GM12878 (cell line): Measurements from ENCODE around the gene DNAH17. TPM values are rescaled to one million over a fixed set of nuclear protein-coding genes. Genes with fewer than 3 reads are reported as not detected.

Experiments
- ATAC-seq: fragments of 200-7000 bp; cut with Tn5 transposase; 3 replicates; pipeline ENCODE4 v1.9.1; 2020; ENCODE audit warnings: mild to moderate bottlenecking, moderate library complexity
- BruUV-seq: library from RNA; stranded (reverse); fragments of 400-500 nt; replicated peaks from 2 replicates; lab custom pipeline; 2021; lab: Mats Ljungman, UMichigan
- CTCF ChIA-PET: fragments of 300-600 bp; sonication (Branson Sonifier 250); formaldehyde crosslinking; extraction: SDS; loops from one replicate; lab custom pipeline; 2021; ENCODE audit warnings: inconsistent platforms; lab: Yijun Ruan, JAX
- POLR2A ChIA-PET: fragments of 350-600 bp; formaldehyde crosslinking; extraction: SDS; loops from one replicate; lab custom pipeline; 2021; ENCODE audit warnings: inconsistent platforms; lab: Charles Lee
- RAD21 ChIA-PET: fragments of 300-600 bp; sonication (Branson Sonifier 250); formaldehyde crosslinking; loops from one replicate; lab custom pipeline; 2023; ENCODE audit warnings: antibody characterized with exemption; ENCODE audit not compliant: unreplicated experiment; lab: Charles Lee
- SMC1A ChIA-PET: fragments of 300-600 bp; sonication (Branson Sonifier 250); formaldehyde crosslinking; loops from one replicate; lab custom pipeline; 2023; ENCODE audit not compliant: unreplicated experiment, uncharacterized antibody; lab: Charles Lee
- DNase-seq: peaks from one replicate; pipeline ENCODE4 v3.0.0-alpha.2; 2011; ENCODE audit warnings: low read depth, low spot score
- FAIRE-seq: peaks from 3 replicates; lab custom pipeline; 2011; peaks lifted over from hg19 to GRCh38; lab: Jason Lieb, UNC
- H2AFZ ChIP-seq: 2 replicates; pipeline ENCODE4 v1.6.0; 2011; ENCODE audit warnings: low read depth, low read length, control low read depth; ENCODE audit not compliant: control insufficient read depth
- H3K27ac ChIP-seq: 2 replicates; pipeline ENCODE4 v1.5.1; 2011; ENCODE audit warnings: control low read depth; ENCODE audit not compliant: control insufficient read depth, insufficient read depth
- H3K27me3 ChIP-seq, 2 experiments: replicated peaks in 1 of 2; 2 replicates each; pipeline versions ENCODE4 v1.6.0 to v1.6.1; 2011; ENCODE audit warnings: low read length in 1 of 2; ENCODE audit not compliant: control insufficient read depth in 2 of 2, insufficient read depth in 2 of 2
- H3K36me3 ChIP-seq, 2 experiments: 2 replicates each; pipeline ENCODE4 v1.5.1; 2011; ENCODE audit warnings: low read length in 1 of 2; ENCODE audit not compliant: control insufficient read depth in 2 of 2, insufficient read depth in 2 of 2
- H3K4me1 ChIP-seq: 2 replicates; pipeline ENCODE4 v1.6.1; 2011; ENCODE audit warnings: mild to moderate bottlenecking, low read length, moderate library complexity, mixed read lengths; ENCODE audit not compliant: control insufficient read depth, insufficient read depth
- H3K4me2 ChIP-seq: 2 replicates; pipeline ENCODE4 v1.6.0; 2011; ENCODE audit warnings: control low read depth; ENCODE audit not compliant: control insufficient read depth, insufficient read depth
- H3K4me3 ChIP-seq: fragments of 200-600 bp; sonication (generic); 2 replicates; pipeline ENCODE4 v1.5.1; 2016
- H3K79me2 ChIP-seq: 2 replicates; pipeline ENCODE4 v1.6.0; 2011; ENCODE audit warnings: low read length; ENCODE audit not compliant: control insufficient read depth, insufficient read depth
- H3K9ac ChIP-seq: 2 replicates; pipeline ENCODE4 v1.8.0; 2011; ENCODE audit warnings: low read length, control low read depth, mixed read lengths; ENCODE audit not compliant: control insufficient read depth, insufficient read depth
- H3K9me3 ChIP-seq: replicated peaks from 3 replicates; pipeline ENCODE4 v1.5.1; 2011; ENCODE audit warnings: mild to moderate bottlenecking, low read length; ENCODE audit not compliant: control insufficient read depth, insufficient read depth
- H4K20me1 ChIP-seq: 2 replicates; pipeline ENCODE4 v1.6.0; 2011; ENCODE audit not compliant: control insufficient read depth, insufficient read depth
- BACH1 ChIP-seq: fragments of 450-650 bp; IDR thresholded peaks from 2 replicates; pipeline ENCODE4 v1.6.1; 2017; ENCODE audit warnings: mild to moderate bottlenecking, borderline replicate concordance
- CEBPB ChIP-seq, 2 experiments: fragments of 150-350 bp in 1 of 2; IDR thresholded peaks; 2 replicates each; pipeline ENCODE4 v1.6.1; 2012 to 2014; ENCODE audit warnings: low read depth in 2 of 2, low read length in 2 of 2, borderline replicate concordance in 1 of 2, inconsistent platforms in 1 of 2
- E2F8 ChIP-seq: fragments of 450-650 bp; IDR thresholded peaks from 2 replicates; pipeline ENCODE4 v1.6.1; 2018; ENCODE audit warnings: mild to moderate bottlenecking, low read depth, moderate library complexity; ENCODE audit not compliant: partially characterized antibody
- ELK1 ChIP-seq: IDR thresholded peaks from 2 replicates; pipeline ENCODE4 v1.6.1; 2012; ENCODE audit warnings: low read depth, low read length, improper control_type of control experiment
- LARP7 ChIP-seq: fragments of 450-650 bp; IDR thresholded peaks from 2 replicates; pipeline ENCODE4 v1.6.1; 2017; ENCODE audit warnings: mild to moderate bottlenecking
- POLR2AphosphoS2 ChIP-seq: IDR thresholded peaks from 2 replicates; pipeline ENCODE4 v1.6.1; 2011; ENCODE audit warnings: low read depth, mild to moderate bottlenecking, low read length, improper control_type of control experiment, moderate library complexity
- RCOR1 ChIP-seq: conservative IDR thresholded peaks from 2 replicates; pipeline ENCODE4 v1.6.1; 2012; ENCODE audit warnings: low read depth, low read length, improper control_type of control experiment
- RFX5 ChIP-seq: IDR thresholded peaks from 2 replicates; pipeline ENCODE4 v1.6.1; 2011; ENCODE audit warnings: low read depth, low read length, improper control_type of control experiment
- STAT3 ChIP-seq: IDR thresholded peaks from 2 replicates; pipeline ENCODE4 v1.6.1; 2011; ENCODE audit warnings: low read depth, low read length, improper control_type of control experiment
- TBL1XR1 ChIP-seq: IDR thresholded peaks from 2 replicates; pipeline ENCODE4 v1.6.1; 2012; ENCODE audit warnings: low read depth, low read length, improper control_type of control experiment
- TCF7 ChIP-seq: IDR thresholded peaks from 2 replicates; pipeline ENCODE4 v1.6.1; 2014; ENCODE audit warnings: antibody characterized with exemption, borderline replicate concordance
- YY1 ChIP-seq: IDR thresholded peaks from 2 replicates; pipeline ENCODE4 v1.6.1; 2011; ENCODE audit warnings: low read depth, mild to moderate bottlenecking, low read length
- ZNF274 ChIP-seq: IDR thresholded peaks from one replicate; pipeline ENCODE4 v1.8.0; 2011; ENCODE audit not compliant: insufficient read length, insufficient read depth
- ZNF384 ChIP-seq: IDR thresholded peaks from 2 replicates; pipeline ENCODE4 v1.6.1; 2012; ENCODE audit warnings: low read depth, mild to moderate bottlenecking, low read length, improper control_type of control experiment, borderline replicate concordance
- WGBS: methylation state at CpG from one replicate; pipeline ENCODE4 v1.1.6; 2016; ENCODE audit warnings: low lambda C conversion rate; ENCODE audit not compliant: insufficient replicate concordance, insufficient coverage; ENCODE audit errors: missing lambda C conversion rate; 5-methylcytosine and 5-hydroxymethylcytosine counted together
- in situ Hi-C: fragments of 300-500 bp; cut with MboI; formaldehyde crosslinking; loops from 9 replicates; pipeline ENCODE4 v1.14.3; 2018; ENCODE audit warnings: mixed read lengths
- intact Hi-C: fragments of 100-400 bp; cut with micrococcal nuclease; formaldehyde crosslinking; loops from one replicate; pipeline ENCODE4 v1.14.2; 2022; ENCODE audit not compliant: unreplicated experiment
- polyA plus RNA-seq, 11 experiments: library from polyadenylated mRNA; depleted of rRNA in 4 of 11; unstranded in 6 of 11; stranded (reverse) in 5 of 11; fragments of >200 nt; fragmentation: Nextera tagmentation in 4 of 11; fragmentation: Illumina TruSeq in 1 of 11; extraction: Ambion mirVana in 4 of 11; extraction: Trizol in 1 of 11; gene quantifications; 1 replicate in 1 of 11; 2 replicates in 10 of 11; pipeline versions ENCODE4 v1.2.1 to v1.2.3, GENCODE V29; 2011 to 2016; ENCODE audit warnings: inconsistent platforms in 2 of 11, missing spikeins in 2 of 11, low read depth in 1 of 11
- total RNA-seq, 4 experiments: library from RNA; depleted of rRNA in 3 of 4; stranded (reverse); fragments of >200 nt in 3 of 4; fragmentation: Illumina TruSeq in 1 of 4; extraction: Trizol in 1 of 4; gene quantifications; 2 replicates each; pipeline versions ENCODE4 v1.2.1 to v1.2.3, GENCODE V29; 2013 to 2021

Gene DNAH17
- total and polyA plus RNA-seq, 10 of the 15 experiments (the other 5 are each of a cell fraction or from before 2014, with no cell fraction given), result 0.16 to 2.9 (median 0.56) TPM

- Histone ChIP-seq H3K79me2 (peaks cover 14% of the 10 kb centered on the region), H3K9ac (no peak overlapping the region), H3K4me1 (peaks cover 2% of the 10 kb centered on the region), H3K27me3 (no peaks in the 10 kb centered on the region), H3K4me3 (no peak overlapping the region), H3K27ac (no peak overlapping the region), H3K9me3 (no peaks in the 10 kb centered on the region), H4K20me1 (no peaks in the 10 kb centered on the region; the same call in 1 of the 2 replicates), H3K4me2 (no peak overlapping the region), H2AFZ (no peak overlapping the region), H3K36me3 (peaks cover 33 to 46% of the 10 kb centered on the region in 2 experiments)
- RAD21 ChIA-PET, result no interaction called here
- BruUV-seq, result no TSS peak
- ATAC-seq (no peak), DNase-seq (no peak), FAIRE-seq (no peak)
- SMC1A ChIA-PET, result interaction anchor here (1.1 to 1.6 kb wide), 3 partner anchors 25 to 145 kb away, joined by 3 to 4 read pairs (median 3); no protein-coding TSS in a partner anchor
- POLR2A ChIA-PET, result no interaction called here
- no peak for TF ChIP-seq ZNF384
- TF ChIP-seq RCOR1, result no peak
- TF ChIP-seq RFX5, result no peak
- TF ChIP-seq STAT3, result no peak
- TF ChIP-seq ZNF274, result no peak
- TF ChIP-seq CEBPB (IDR thresholded peaks at IDR 0.05; ENCODE audit: borderline replicate concordance in 1 of 2, low read depth in 2 of 2, low read length in 2 of 2), result no peak
- in situ Hi-C loops, result no loop called here
- intact Hi-C loops, result no loop called here
- 87% methylated on average over 14 of the region's 14 CpGs for WGBS
- CTCF ChIA-PET, result interaction anchor here (0.6 to 1.6 kb wide), 3 partner anchors 23 to 34 kb away, joined by 3 to 6 read pairs (median 4); no protein-coding TSS in a partner anchor
These were observed 180.5 kb downstream of the DNAH17 start for GRCh38 chr17:78396441-78397337.

GRCh38 chr17:78395155-78395554 lies 182.0 kb downstream of the DNAH17 start:
- no peak overlapping the region for H3K4me2 ChIP-seq
- CTCF ChIA-PET, result no interaction called here
- H3K79me2 ChIP-seq, result peaks cover 28% of the 10 kb centered on the region
- no TSS peak for BruUV-seq
- no peak overlapping the region for H2AFZ ChIP-seq
- no peak overlapping the region for H3K27ac ChIP-seq
- in situ Hi-C loops (no loop called here), intact Hi-C loops (no loop called here)
- ATAC-seq, result no peak
- no peak for FAIRE-seq
- H3K36me3 ChIP-seq, result peaks cover 34 to 41% of the 10 kb centered on the region in 2 experiments
- no peak for DNase-seq
- SMC1A ChIA-PET, result interaction anchor here (1.3 to 1.6 kb wide), 2 partner anchors 39 to 144 kb away, joined by 3 read pairs; no protein-coding TSS in a partner anchor
- no peaks in the 10 kb centered on the region; the same call in none of the 2 replicates for H4K20me1 ChIP-seq
- WGBS, result 100% methylated on average over 2 of the region's 2 CpGs
- RAD21 ChIA-PET, result no interaction called here
- no peak overlapping the region for H3K4me3 ChIP-seq
- H3K9ac ChIP-seq, result no peak overlapping the region
- H3K27me3 ChIP-seq, result no peaks in the 10 kb centered on the region
- no peaks in the 10 kb centered on the region for H3K9me3 ChIP-seq
- peaks cover 18% of the 10 kb centered on the region for H3K4me1 ChIP-seq
- POLR2A ChIA-PET, result no interaction called here
- TF ChIP-seq POLR2AphosphoS2 (no peak), TCF7 (no peak), BACH1 (no peak), YY1 (no peak), TBL1XR1 (no peak), E2F8 (no peak), LARP7 (no peak), ELK1 (no peak)
